Fibroblast of lung (primary cell): ENCODE data around the gene NPEPL1. TPM values are rescaled to one million over a fixed set of nuclear protein-coding genes. Genes with fewer than 3 reads are reported as not detected.

Experiments used
- DNase-seq, 2 donors: peaks; one replicate each; pipeline versions ENCODE4 v3.0.0 to v3.0.0-alpha.2; 2010; ENCODE audit warnings: low read depth in 2 of 2
- H2AFZ ChIP-seq: 2 replicates; pipeline ENCODE4 v1.5.1; 2012; ENCODE audit warnings: low read length, control low read depth, inconsistent platforms
- H3K27ac ChIP-seq: 2 replicates; pipeline ENCODE4 v1.5.1; 2011; ENCODE audit warnings: low read length, control low read depth; ENCODE audit not compliant: insufficient read depth
- H3K27me3 ChIP-seq: 2 replicates; pipeline ENCODE4 v1.5.1; 2011; ENCODE audit warnings: mild to moderate bottlenecking, low read length; ENCODE audit not compliant: control insufficient read depth, insufficient read depth
- H3K36me3 ChIP-seq: 2 replicates; pipeline ENCODE4 v1.5.1; 2011; ENCODE audit warnings: low read length; ENCODE audit not compliant: control insufficient read depth, insufficient read depth
- H3K4me1 ChIP-seq: 2 replicates; pipeline ENCODE4 v1.5.1; 2011; ENCODE audit warnings: low read length; ENCODE audit not compliant: control insufficient read depth, insufficient read depth; ENCODE audit errors: extremely low read depth
- H3K4me2 ChIP-seq: 2 replicates; pipeline ENCODE4 v1.5.1; 2011; ENCODE audit warnings: low read length, control low read depth; ENCODE audit not compliant: insufficient read depth; ENCODE audit errors: extremely low read depth
- H3K4me3 ChIP-seq, 4 experiments: fragments of 200-600 bp in 1 of 4; sonication (generic) in 1 of 4; replicated peaks in 1 of 4; 2 replicates each; pipeline ENCODE4 v1.5.1; 2011 to 2016; ENCODE audit warnings: low read length in 4 of 4, low read depth in 3 of 4, mild to moderate bottlenecking in 3 of 4, control low read depth in 2 of 4, inconsistent platforms in 1 of 4, mixed read lengths in 1 of 4; ENCODE audit not compliant: insufficient read depth in 1 of 4; ENCODE audit errors: control extremely low read depth in 1 of 4
- H3K79me2 ChIP-seq: 2 replicates; pipeline ENCODE4 v1.5.1; 2012; ENCODE audit warnings: mild to moderate bottlenecking, low read length, inconsistent platforms; ENCODE audit not compliant: control insufficient read depth, insufficient read depth
- H3K9ac ChIP-seq: 2 replicates; pipeline ENCODE4 v1.5.1; 2011; ENCODE audit warnings: mild to moderate bottlenecking, low read length, control low read depth; ENCODE audit not compliant: insufficient read depth
- H3K9me3 ChIP-seq: 2 replicates; pipeline ENCODE4 v1.5.1; 2012; ENCODE audit warnings: low read depth, low read length; ENCODE audit not compliant: control insufficient read depth, insufficient read depth
- H4K20me1 ChIP-seq: 2 replicates; pipeline ENCODE4 v1.5.1; 2011; ENCODE audit warnings: low read length; ENCODE audit not compliant: control insufficient read depth, insufficient read depth; ENCODE audit errors: extremely low read depth
- EZH2 ChIP-seq: IDR thresholded peaks from 2 replicates; pipeline ENCODE4 v1.5.1; 2012; ENCODE audit warnings: low read length, control low read depth, mild to moderate bottlenecking; ENCODE audit errors: missing control alignments
- polyA plus RNA-seq, 2 donors: library from polyadenylated mRNA; depleted of rRNA in 1 of 2; stranded (reverse) in 1 of 2; unstranded in 1 of 2; fragments of >200 nt; gene quantifications; 2 replicates each; pipeline ENCODE4 v1.2.1, GENCODE V29; 2011 to 2012; ENCODE audit warnings: missing spikeins in 1 of 2
- total RNA-seq: library from RNA; depleted of rRNA; stranded (reverse); fragments of >200 nt; gene quantifications from 2 replicates; pipeline ENCODE4 v1.2.1, GENCODE V29; 2014
- TF ChIP-seq, protein P1 (sequence below), 2 donors: IDR thresholded peaks in 1 of 2; conservative IDR thresholded peaks in 1 of 2; 1 replicate in 1 of 2; 2 replicates in 1 of 2; pipeline ENCODE4 v1.5.1; 2011 to 2012; ENCODE audit warnings: low read length in 2 of 2, control low read depth in 1 of 2, inconsistent platforms in 1 of 2, low read depth in 1 of 2, mild to moderate bottlenecking in 1 of 2

Gene NPEPL1
- total and polyA plus RNA-seq, 2 donors (not counting 1 experiment from before 2014, with no cell fraction given), result 2.9 to 24.6 TPM

DNA sequence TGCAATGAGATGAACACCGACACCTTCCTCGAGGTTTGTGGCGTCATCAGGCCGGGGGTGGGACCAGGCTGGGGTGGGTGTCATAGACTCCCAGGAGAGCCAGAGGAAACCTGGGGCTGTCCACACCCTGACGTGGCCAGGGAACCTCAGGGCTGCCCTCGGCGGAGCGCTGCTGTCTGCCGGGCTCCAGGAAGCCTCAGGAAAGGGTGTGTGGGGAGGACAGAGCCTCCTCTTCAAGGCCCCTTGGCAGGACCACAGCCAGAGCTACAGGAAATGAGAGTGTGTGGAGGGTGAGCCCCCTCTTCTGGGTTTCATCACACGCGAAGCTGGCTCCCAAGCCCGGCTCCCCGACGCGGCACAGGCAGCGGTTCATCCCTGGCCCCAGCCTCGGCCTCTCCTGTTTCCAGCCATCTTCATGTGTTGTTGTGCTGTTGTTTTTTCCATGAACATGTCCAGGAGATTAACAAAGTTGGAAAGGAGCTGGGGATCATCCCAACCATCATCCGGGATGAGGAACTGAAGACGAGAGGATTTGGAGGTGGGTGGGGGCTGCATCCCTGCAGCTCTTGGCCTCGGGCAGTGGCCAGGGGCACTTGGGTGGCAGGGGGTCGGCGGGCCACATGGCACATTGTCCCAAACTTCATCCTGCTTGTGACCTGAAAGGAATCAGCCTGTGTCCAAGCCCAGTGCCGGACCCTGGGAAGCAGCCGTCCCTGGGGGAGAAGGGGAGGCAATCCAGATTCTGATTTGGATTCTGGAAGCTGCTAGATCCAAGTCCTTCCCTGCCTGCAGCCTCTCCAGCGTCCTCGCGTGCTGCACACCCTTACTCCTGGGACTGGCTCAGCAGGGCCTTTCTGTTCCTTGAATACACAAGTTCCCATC is 6.4 kb downstream of the NPEPL1 start:
- H3K27ac ChIP-seq, result no peak overlapping the region
- peaks cover 15% of the 10 kb centered on the region for H3K36me3 ChIP-seq
- DNase-seq, result no peak
- no peak overlapping the region for H3K4me2 ChIP-seq
- no peak overlapping the region for H3K4me3 ChIP-seq
- no peaks in the 10 kb centered on the region for H3K79me2 ChIP-seq
- H4K20me1 ChIP-seq, result no peaks in the 10 kb centered on the region
- H3K9me3 ChIP-seq, result no peaks in the 10 kb centered on the region
- H3K4me1 ChIP-seq, result no peaks in the 10 kb centered on the region
- no peaks in the 10 kb centered on the region for H3K27me3 ChIP-seq
- TF ChIP-seq, protein P1, sequence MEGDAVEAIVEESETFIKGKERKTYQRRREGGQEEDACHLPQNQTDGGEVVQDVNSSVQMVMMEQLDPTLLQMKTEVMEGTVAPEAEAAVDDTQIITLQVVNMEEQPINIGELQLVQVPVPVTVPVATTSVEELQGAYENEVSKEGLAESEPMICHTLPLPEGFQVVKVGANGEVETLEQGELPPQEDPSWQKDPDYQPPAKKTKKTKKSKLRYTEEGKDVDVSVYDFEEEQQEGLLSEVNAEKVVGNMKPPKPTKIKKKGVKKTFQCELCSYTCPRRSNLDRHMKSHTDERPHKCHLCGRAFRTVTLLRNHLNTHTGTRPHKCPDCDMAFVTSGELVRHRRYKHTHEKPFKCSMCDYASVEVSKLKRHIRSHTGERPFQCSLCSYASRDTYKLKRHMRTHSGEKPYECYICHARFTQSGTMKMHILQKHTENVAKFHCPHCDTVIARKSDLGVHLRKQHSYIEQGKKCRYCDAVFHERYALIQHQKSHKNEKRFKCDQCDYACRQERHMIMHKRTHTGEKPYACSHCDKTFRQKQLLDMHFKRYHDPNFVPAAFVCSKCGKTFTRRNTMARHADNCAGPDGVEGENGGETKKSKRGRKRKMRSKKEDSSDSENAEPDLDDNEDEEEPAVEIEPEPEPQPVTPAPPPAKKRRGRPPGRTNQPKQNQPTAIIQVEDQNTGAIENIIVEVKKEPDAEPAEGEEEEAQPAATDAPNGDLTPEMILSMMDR (conservative IDR thresholded peaks at IDR 0.05 in 1 of 2, IDR thresholded peaks at IDR 0.05 in 1 of 2; ENCODE audit: low read depth in 1 of 2, low read length in 2 of 2), result no peak
- TF ChIP-seq EZH2, result no peak
- H2AFZ ChIP-seq, result no peak overlapping the region
- no peak overlapping the region for H3K9ac ChIP-seq

DNA sequence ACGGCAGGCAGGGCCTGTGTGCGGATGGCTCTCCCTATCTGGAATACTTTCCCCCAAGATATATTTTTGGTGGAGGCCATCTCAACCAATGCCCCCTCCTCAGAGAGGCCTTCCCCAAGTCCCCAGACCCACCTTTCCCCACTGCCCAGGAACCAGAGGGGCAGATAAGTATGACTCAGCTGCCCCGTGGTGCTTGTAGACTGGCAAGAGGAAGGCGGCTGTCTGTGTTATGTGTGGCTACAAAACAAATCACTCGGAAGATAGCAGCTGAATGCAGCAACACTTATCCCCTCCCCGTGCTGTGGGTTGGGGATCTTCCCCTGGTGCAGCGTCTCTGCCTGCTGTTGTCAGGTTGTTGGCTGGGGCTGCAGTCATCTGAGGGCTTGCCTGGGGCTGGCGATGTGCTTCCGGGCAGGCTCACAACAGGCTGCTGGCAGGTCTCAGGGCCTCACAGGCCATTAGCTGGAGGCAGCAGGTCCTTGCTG is 7.1 kb downstream of the NPEPL1 start:
- Histone ChIP-seq H3K4me2 (no peak overlapping the region), H4K20me1 (no peaks in the 10 kb centered on the region), H3K9ac (no peak overlapping the region), H3K79me2 (no peaks in the 10 kb centered on the region), H3K4me1 (no peaks in the 10 kb centered on the region), H3K4me3 (no peak overlapping the region), H3K36me3 (peaks cover 15% of the 10 kb centered on the region), H3K27ac (peak overlapping the region; percentile 41), H2AFZ (no peak overlapping the region), H3K9me3 (no peaks in the 10 kb centered on the region), H3K27me3 (no peaks in the 10 kb centered on the region)
- DNase-seq, result peak in 1 of 2 donors; percentile 6
- TF ChIP-seq, protein P1 (conservative IDR thresholded peaks at IDR 0.05 in 1 of 2, IDR thresholded peaks at IDR 0.05 in 1 of 2; ENCODE audit: low read depth in 1 of 2, low read length in 2 of 2), result no peak
- TF ChIP-seq EZH2, result no peak

DNA sequence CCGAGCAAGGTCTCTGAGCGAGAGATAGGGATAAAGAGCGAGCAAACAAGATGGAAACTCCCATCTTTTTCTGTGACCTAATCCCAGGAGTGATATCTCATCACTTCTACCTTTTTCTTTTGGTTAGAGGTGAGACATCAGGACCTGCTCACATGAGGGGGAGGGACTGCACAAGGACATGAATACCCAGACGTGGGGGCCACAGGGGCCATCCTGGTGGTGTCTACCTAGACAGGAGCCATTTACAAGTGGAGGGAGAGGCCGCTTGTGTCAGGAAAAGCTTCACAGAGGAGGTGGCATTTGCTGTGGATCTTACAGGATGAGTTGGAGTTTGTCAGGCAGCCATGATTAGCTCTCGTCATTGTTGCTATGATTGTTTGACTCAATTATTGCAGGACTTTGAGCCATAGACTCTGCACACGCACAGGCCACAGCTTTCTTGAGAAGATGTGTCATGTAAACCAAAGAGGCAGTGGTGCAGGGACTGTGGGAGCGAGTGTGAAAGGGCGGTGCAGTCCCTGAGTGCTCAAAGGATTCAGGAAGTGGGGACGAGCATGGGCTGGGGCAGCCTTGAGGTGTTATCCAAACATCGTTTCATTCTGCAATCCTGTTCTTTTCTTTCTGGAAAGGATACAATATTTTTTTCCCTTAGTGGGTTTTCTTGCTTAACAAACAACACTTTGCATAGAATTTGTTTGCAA is 7.7 kb downstream of the NPEPL1 start:
- no peak overlapping the region for H3K4me3 ChIP-seq
- peaks cover 15% of the 10 kb centered on the region for H3K36me3 ChIP-seq
- no peaks in the 10 kb centered on the region for H3K9me3 ChIP-seq
- H3K79me2 ChIP-seq, result no peaks in the 10 kb centered on the region
- no peak overlapping the region for H2AFZ ChIP-seq
- peak overlapping the region; percentile 41 for H3K27ac ChIP-seq
- no peaks in the 10 kb centered on the region for H3K27me3 ChIP-seq
- H3K4me2 ChIP-seq, result no peak overlapping the region
- peak in 1 of 2 donors; percentile 57 for DNase-seq
- TF ChIP-seq, protein P1 (conservative IDR thresholded peaks at IDR 0.05 in 1 of 2, IDR thresholded peaks at IDR 0.05 in 1 of 2; ENCODE audit: low read depth in 1 of 2, low read length in 2 of 2), result no peak
- TF ChIP-seq EZH2, result no peak
- H4K20me1 ChIP-seq, result no peaks in the 10 kb centered on the region
- H3K4me1 ChIP-seq, result no peaks in the 10 kb centered on the region
- H3K9ac ChIP-seq, result no peak overlapping the region
